B cell (primary cell): Measurements from ENCODE around the gene CLEC1B. TPM values are rescaled to one million over a fixed set of nuclear protein-coding genes. Genes with fewer than 3 reads are reported as not detected.
"Not testable (repeated sequence)": the region's sequence is repeated elsewhere in the genome, so short reads cannot be mapped to it uniquely, and the experiment has no call there.

Source experiments
- ATAC-seq: fragments of 200-7000 bp; cut with Tn5 transposase; one replicate; pipeline ENCODE4 v1.10.0; 2021; ENCODE audit warnings: low read depth, mild to moderate bottlenecking, moderate number of reproducible peaks, moderate library complexity
- CTCF ChIA-PET: fragments of 350-600 bp; sonication (Branson Sonifier 250); formaldehyde crosslinking; loops from one replicate; lab custom pipeline; 2021; ENCODE audit warnings: antibody characterized with exemption, inconsistent platforms; lab: Charles Lee
- POLR2A ChIA-PET: fragments of 350-600 bp; sonication (Branson Sonifier 250); formaldehyde crosslinking; loops from one replicate; lab custom pipeline; 2021; ENCODE audit warnings: antibody characterized with exemption; lab: Charles Lee
- DNase-seq: peaks from one replicate; pipeline ENCODE4 v3.0.0; 2013
- H2AFZ ChIP-seq: 2 replicates; pipeline ENCODE4 v1.6.1; 2012; ENCODE audit warnings: mild to moderate bottlenecking, low read depth, low read length; ENCODE audit not compliant: insufficient read depth, poor library complexity, severe bottlenecking
- H3K27ac ChIP-seq, 2 donors: 1 replicate in 1 of 2; 2 replicates in 1 of 2; pipeline ENCODE4 v1.5.1; 2012 to 2013; ENCODE audit warnings: low read length in 2 of 2, mild to moderate bottlenecking in 2 of 2, moderate library complexity in 1 of 2
- H3K27me3 ChIP-seq, 4 experiments: fragments of 200-600 bp in 1 of 4; sonication (generic) in 1 of 4; replicated peaks in 1 of 4; 1 replicate in 2 of 4; 2 replicates in 2 of 4; pipeline versions ENCODE4 v1.6.1 to v1.7.0; 2013 to 2016; ENCODE audit warnings: low read length in 3 of 4, mild to moderate bottlenecking in 2 of 4, mixed read lengths in 1 of 4, moderate library complexity in 1 of 4; ENCODE audit not compliant: insufficient read depth in 4 of 4, control insufficient read depth in 3 of 4; ENCODE audit errors: control extremely low read depth in 1 of 4
- H3K36me3 ChIP-seq, 2 experiments: replicated peaks in 1 of 2; 1 replicate in 1 of 2; 2 replicates in 1 of 2; pipeline versions ENCODE4 v1.6.1 to v1.7.1; 2013; ENCODE audit warnings: low read length in 1 of 2; ENCODE audit not compliant: insufficient read depth in 2 of 2, control insufficient read depth in 1 of 2; ENCODE audit errors: control extremely low read depth in 1 of 2, extremely low read depth in 1 of 2
- H3K4me1 ChIP-seq, 2 donors: fragments of 200-600 bp in 1 of 2; sonication (generic) in 1 of 2; 1 replicate in 1 of 2; 2 replicates in 1 of 2; pipeline versions ENCODE4 v1.5.1 to v1.6.1; 2013 to 2017; ENCODE audit warnings: low read length in 2 of 2; ENCODE audit not compliant: control insufficient read depth in 2 of 2, insufficient read depth in 2 of 2
- H3K4me2 ChIP-seq: replicated peaks from 2 replicates; pipeline ENCODE3; 2012; ENCODE audit warnings: mild to moderate bottlenecking, low read depth, low read length; ENCODE audit not compliant: poor library complexity, severe bottlenecking
- H3K4me3 ChIP-seq, 5 experiments: fragments of 200-600 bp in 1 of 5; sonication (generic) in 1 of 5; 1 replicate in 3 of 5; 2 replicates in 2 of 5; pipeline versions ENCODE4 v1.5.1 to v1.7.0; 2011 to 2016; ENCODE audit warnings: low read length in 4 of 5, mild to moderate bottlenecking in 4 of 5, low read depth in 2 of 5, control low read depth in 1 of 5, moderate library complexity in 1 of 5; ENCODE audit not compliant: insufficient read depth in 1 of 5; ENCODE audit errors: control extremely low read depth in 1 of 5, extremely low read depth in 1 of 5
- H3K79me2 ChIP-seq: fragments of 200-600 bp; sonication (generic); one replicate; pipeline ENCODE4 v1.6.0; 2016; ENCODE audit warnings: low read length; ENCODE audit not compliant: control insufficient read depth, insufficient read depth
- H3K9ac ChIP-seq: fragments of 200-600 bp; sonication (generic); 2 replicates; pipeline ENCODE4 v1.6.1; 2017; ENCODE audit warnings: mild to moderate bottlenecking, low read length, moderate library complexity
- H3K9me3 ChIP-seq, 3 donors: one replicate each; pipeline versions ENCODE4 v1.6.1 to v1.7.1; 2013; ENCODE audit warnings: low read length in 2 of 3; ENCODE audit not compliant: control insufficient read depth in 2 of 3, insufficient read depth in 1 of 3; ENCODE audit errors: control extremely low read depth in 1 of 3
- H4K20me1 ChIP-seq: 2 replicates; pipeline ENCODE4 v1.6.0; 2012; ENCODE audit warnings: mild to moderate bottlenecking, low read length; ENCODE audit not compliant: insufficient read depth, control insufficient read depth, poor library complexity, severe bottlenecking
- H3K27ac Mint-ChIP-seq: one replicate; pipeline ENCODE4 v1.8.0; 2021; ENCODE audit warnings: mixed read lengths
- H3K27me3 Mint-ChIP-seq: one replicate; pipeline ENCODE4 v1.8.0; 2021; ENCODE audit warnings: mixed read lengths
- H3K4me1 Mint-ChIP-seq: one replicate; pipeline ENCODE4 v1.8.0; 2021; ENCODE audit warnings: mixed read lengths
- H3K4me3 Mint-ChIP-seq: one replicate; pipeline ENCODE4 v1.8.0; 2021; ENCODE audit warnings: mixed read lengths
- H3K9me3 Mint-ChIP-seq: one replicate; pipeline ENCODE4 v1.8.0; 2022; ENCODE audit warnings: mixed read lengths; ENCODE audit not compliant: insufficient read depth
- CTCF ChIP-seq: fragments of 200-600 bp; IDR thresholded peaks from one replicate; pipeline ENCODE4 v1.8.0; 2022; ENCODE audit warnings: antibody characterized with exemption, mild to moderate bottlenecking
- EZH2 ChIP-seq: IDR thresholded peaks from 2 replicates; pipeline ENCODE4 v1.6.1; 2012; ENCODE audit warnings: borderline replicate concordance, low read depth, mild to moderate bottlenecking, moderate library complexity, low read length; ENCODE audit not compliant: insufficient read depth, poor library complexity, severe bottlenecking
- WGBS: methylation state at CpG from one replicate; pipeline ENCODE4 v1.1.5; 2013; ENCODE audit warnings: missing lambda C conversion rate; ENCODE audit not compliant: insufficient coverage; 5-methylcytosine and 5-hydroxymethylcytosine counted together
- intact Hi-C: fragments of 100-400 bp; cut with micrococcal nuclease; formaldehyde crosslinking; loops from one replicate; pipeline ENCODE4 v1.10.0; 2022
- polyA plus RNA-seq: library from polyadenylated mRNA; depleted of rRNA; stranded (reverse); fragments of >200 nt; gene quantifications from 2 replicates; pipeline ENCODE4 v1.2.3, GENCODE V29; 2012
- total RNA-seq, 2 donors: library from RNA; stranded (reverse); fragments of 120-200 nt in 1 of 2; gene quantifications; 1 replicate in 1 of 2; 2 replicates in 1 of 2; pipeline versions ENCODE4 v1.2.3 to v1.2.4, GENCODE V29; 2013 to 2022

The CLEC1B gene
- total and polyA plus RNA-seq, 2 donors (not counting 1 experiment from before 2014, with no cell fraction given): not detected

- POLR2A ChIA-PET: no interaction called here
- Mint-ChIP-seq H3K9me3 (no peaks in the 10 kb centered on the region), H3K4me1 (peaks cover 35% of the 10 kb centered on the region), H3K4me3 (peak overlapping the region; percentile 0), H3K27me3 (peaks cover 3% of the 10 kb centered on the region), H3K27ac (no peak overlapping the region)
- no peak overlapping the region for H3K4me3 ChIP-seq
- no peak overlapping the region for H3K9ac ChIP-seq
- peaks cover 0 to 3% (median 0%) of the 10 kb centered on the region in 4 experiments for H3K27me3 ChIP-seq
- CTCF ChIA-PET: no interaction called here
- H3K9me3 ChIP-seq: no peaks in the 10 kb centered on the region
- H3K27ac ChIP-seq: no peak overlapping the region
- intact Hi-C loops: no loop called here
- peak overlapping the region; percentile 34 for H3K4me2 ChIP-seq
- ATAC-seq (no peak), DNase-seq (no peak)
- no peak overlapping the region for H2AFZ ChIP-seq
- peaks cover 29 to 33% of the 10 kb centered on the region in 2 donors for H3K4me1 ChIP-seq
- H3K79me2 ChIP-seq: no peaks in the 10 kb centered on the region
- no peaks in the 10 kb centered on the region for H3K36me3 ChIP-seq
- H4K20me1 ChIP-seq: no peaks in the 10 kb centered on the region
- TF ChIP-seq EZH2 (no peak), CTCF (no peak)
Observed at GRCh38 chr12:9957834-9958233, 41.1 kb downstream of the CLEC1B start.

GRCh38 chr12:9952954-9953729 is 45.8 kb downstream of the CLEC1B start:
- intact Hi-C loops, H3K27ac Mint-ChIP-seq: not testable (repeated sequence)
- WGBS: no CpG with 5 or more reads among the region's 55 CpGs

More at GRCh38 chr12:9952954-9953729, 45.8 kb downstream of the CLEC1B start:
- H3K4me1 ChIP-seq: peaks cover 32 to 35% of the 10 kb centered on the region in 2 donors
- H3K27me3 Mint-ChIP-seq, H2AFZ ChIP-seq, H3K36me3 ChIP-seq, H3K27ac ChIP-seq, H3K79me2 ChIP-seq, H3K9me3 ChIP-seq, DNase-seq, H4K20me1 ChIP-seq, H3K9me3 Mint-ChIP-seq, H3K4me3 ChIP-seq, H3K4me2 ChIP-seq, H3K4me3 Mint-ChIP-seq, ATAC-seq, H3K9ac ChIP-seq, CTCF ChIA-PET, POLR2A ChIA-PET, H3K27me3 ChIP-seq: not testable (repeated sequence)
- peaks cover 43% of the 10 kb centered on the region for H3K4me1 Mint-ChIP-seq
